HL-60 (cell line): ENCODE measurements around the gene TTC23L.

ENCODE experiments used
- DNase-seq, 2 experiments: peaks; one replicate each; pipeline ENCODE4 v3.0.0-alpha.2; 2010 to 2020; ENCODE audit warnings: low read depth in 1 of 2, low spot score in 1 of 2
- H3K27ac ChIP-seq: fragments of 250-450 bp; sonication (Bioruptor Pico); replicated peaks from 2 replicates; pipeline ENCODE4 v1.5.1; 2020; ENCODE audit warnings: mild to moderate bottlenecking, moderate library complexity
- H3K27me3 ChIP-seq: fragments of 250-450 bp; sonication (Bioruptor Pico); 2 replicates; pipeline ENCODE4 v1.5.1; 2021; ENCODE audit warnings: mild to moderate bottlenecking, moderate library complexity; ENCODE audit not compliant: insufficient read depth, poor library complexity, severe bottlenecking
- H3K4me3 ChIP-seq: replicated peaks from 2 replicates; pipeline ENCODE4 v1.5.1; 2011; ENCODE audit warnings: mild to moderate bottlenecking, control low read depth, low read length; ENCODE audit not compliant: insufficient read depth
- GABPA ChIP-seq: IDR thresholded peaks from 2 replicates; pipeline ENCODE4 v1.6.1; 2012; ENCODE audit warnings: low read depth
- POLR2AphosphoS5 ChIP-seq: IDR thresholded peaks from 2 replicates; pipeline ENCODE4 v1.6.1; 2012; ENCODE audit warnings: low read depth
- SPI1 ChIP-seq: IDR thresholded peaks from 2 replicates; pipeline ENCODE4 v1.6.1; 2012; ENCODE audit warnings: low read depth, mild to moderate bottlenecking, borderline replicate concordance
- TF ChIP-seq, protein P1 (sequence below): IDR thresholded peaks from one replicate; pipeline ENCODE4 v1.5.1; 2011; ENCODE audit warnings: low read length, control low read depth, inconsistent platforms; ENCODE audit not compliant: insufficient read depth
- TF ChIP-seq, protein P2 (sequence below): IDR thresholded peaks from 2 replicates; pipeline ENCODE4 v1.6.1; 2012; ENCODE audit warnings: low read depth; ENCODE audit not compliant: insufficient replicate concordance

Gene TTC23L

DNA sequence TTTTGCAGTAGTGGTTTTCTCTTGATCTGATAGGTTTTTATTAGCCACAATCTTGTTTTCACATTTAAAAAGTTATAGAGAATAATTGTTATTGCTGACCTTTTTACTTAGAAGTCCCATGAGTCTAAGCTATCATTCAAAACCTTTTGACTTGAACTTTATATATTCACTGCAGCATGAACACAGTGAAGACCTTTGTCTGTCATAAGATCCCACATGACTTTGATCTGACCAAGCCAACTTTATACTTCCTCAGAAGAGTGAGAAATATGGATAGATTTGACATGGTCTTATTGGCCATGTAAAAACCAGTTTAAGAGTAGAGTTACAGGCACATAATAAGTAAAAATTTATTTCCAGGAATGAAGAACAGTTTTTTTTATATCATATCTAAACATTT is 42.3 kb downstream of the TTC23L start:
- no peaks in the 10 kb centered on the region for H3K27me3 ChIP-seq
- no peak for DNase-seq
- TF ChIP-seq GABPA, result no peak
- TF ChIP-seq, protein P1, sequence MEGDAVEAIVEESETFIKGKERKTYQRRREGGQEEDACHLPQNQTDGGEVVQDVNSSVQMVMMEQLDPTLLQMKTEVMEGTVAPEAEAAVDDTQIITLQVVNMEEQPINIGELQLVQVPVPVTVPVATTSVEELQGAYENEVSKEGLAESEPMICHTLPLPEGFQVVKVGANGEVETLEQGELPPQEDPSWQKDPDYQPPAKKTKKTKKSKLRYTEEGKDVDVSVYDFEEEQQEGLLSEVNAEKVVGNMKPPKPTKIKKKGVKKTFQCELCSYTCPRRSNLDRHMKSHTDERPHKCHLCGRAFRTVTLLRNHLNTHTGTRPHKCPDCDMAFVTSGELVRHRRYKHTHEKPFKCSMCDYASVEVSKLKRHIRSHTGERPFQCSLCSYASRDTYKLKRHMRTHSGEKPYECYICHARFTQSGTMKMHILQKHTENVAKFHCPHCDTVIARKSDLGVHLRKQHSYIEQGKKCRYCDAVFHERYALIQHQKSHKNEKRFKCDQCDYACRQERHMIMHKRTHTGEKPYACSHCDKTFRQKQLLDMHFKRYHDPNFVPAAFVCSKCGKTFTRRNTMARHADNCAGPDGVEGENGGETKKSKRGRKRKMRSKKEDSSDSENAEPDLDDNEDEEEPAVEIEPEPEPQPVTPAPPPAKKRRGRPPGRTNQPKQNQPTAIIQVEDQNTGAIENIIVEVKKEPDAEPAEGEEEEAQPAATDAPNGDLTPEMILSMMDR, result no peak
- TF ChIP-seq, protein P2, sequence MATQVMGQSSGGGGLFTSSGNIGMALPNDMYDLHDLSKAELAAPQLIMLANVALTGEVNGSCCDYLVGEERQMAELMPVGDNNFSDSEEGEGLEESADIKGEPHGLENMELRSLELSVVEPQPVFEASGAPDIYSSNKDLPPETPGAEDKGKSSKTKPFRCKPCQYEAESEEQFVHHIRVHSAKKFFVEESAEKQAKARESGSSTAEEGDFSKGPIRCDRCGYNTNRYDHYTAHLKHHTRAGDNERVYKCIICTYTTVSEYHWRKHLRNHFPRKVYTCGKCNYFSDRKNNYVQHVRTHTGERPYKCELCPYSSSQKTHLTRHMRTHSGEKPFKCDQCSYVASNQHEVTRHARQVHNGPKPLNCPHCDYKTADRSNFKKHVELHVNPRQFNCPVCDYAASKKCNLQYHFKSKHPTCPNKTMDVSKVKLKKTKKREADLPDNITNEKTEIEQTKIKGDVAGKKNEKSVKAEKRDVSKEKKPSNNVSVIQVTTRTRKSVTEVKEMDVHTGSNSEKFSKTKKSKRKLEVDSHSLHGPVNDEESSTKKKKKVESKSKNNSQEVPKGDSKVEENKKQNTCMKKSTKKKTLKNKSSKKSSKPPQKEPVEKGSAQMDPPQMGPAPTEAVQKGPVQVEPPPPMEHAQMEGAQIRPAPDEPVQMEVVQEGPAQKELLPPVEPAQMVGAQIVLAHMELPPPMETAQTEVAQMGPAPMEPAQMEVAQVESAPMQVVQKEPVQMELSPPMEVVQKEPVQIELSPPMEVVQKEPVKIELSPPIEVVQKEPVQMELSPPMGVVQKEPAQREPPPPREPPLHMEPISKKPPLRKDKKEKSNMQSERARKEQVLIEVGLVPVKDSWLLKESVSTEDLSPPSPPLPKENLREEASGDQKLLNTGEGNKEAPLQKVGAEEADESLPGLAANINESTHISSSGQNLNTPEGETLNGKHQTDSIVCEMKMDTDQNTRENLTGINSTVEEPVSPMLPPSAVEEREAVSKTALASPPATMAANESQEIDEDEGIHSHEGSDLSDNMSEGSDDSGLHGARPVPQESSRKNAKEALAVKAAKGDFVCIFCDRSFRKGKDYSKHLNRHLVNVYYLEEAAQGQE, result no peak
- no peak for TF ChIP-seq POLR2AphosphoS5
- TF ChIP-seq SPI1, result no peak
- no peak overlapping the region for H3K27ac ChIP-seq
- H3K4me3 ChIP-seq, result no peak overlapping the region

DNA sequence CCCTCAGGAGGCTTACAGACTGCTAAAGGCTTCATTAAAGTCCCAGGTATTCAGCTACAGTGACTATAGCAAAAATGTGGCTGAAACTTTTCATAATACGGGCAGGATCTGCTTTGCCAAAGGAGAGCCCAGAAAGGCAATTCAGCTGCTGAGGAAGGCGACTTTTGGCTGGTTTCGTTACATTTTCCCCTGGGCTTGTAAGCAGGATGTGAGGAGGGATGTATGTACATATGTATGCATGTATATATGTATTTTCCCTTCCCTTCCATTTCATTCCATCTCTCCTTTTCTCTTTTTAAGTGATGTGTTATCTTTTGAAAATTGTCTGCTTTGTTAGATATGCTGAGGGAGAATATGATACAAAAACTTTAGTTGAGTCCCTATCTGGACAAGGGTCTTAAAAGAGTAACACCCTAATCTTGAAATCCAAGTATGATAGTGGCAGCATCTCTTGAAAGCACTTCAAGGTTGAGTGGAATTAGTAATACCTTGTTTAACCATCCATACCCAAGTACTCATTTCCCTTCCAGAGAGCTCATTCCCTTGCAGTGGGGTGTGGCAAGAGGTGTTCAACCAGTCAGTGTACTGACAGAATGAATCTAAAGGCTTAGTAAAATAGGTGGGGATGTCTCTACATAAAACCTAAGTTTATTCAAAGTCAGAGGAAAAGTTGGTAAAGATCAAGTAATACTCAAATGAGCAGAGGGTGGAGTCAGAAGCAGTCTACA is 47.6 kb downstream of the TTC23L start:
- no peak overlapping the region for H3K27ac ChIP-seq
- TF ChIP-seq GABPA, result no peak
- TF ChIP-seq, protein P1, result no peak
- TF ChIP-seq SPI1, result no peak
- TF ChIP-seq, protein P2, result no peak
- TF ChIP-seq POLR2AphosphoS5, result no peak
- DNase-seq, result no peak

GRCh38 chr5:34889394-34889793 is 50.4 kb downstream of the TTC23L start:
- H3K27me3 ChIP-seq, result no peaks in the 10 kb centered on the region
- no peak overlapping the region for H3K4me3 ChIP-seq
- no peak for DNase-seq
- H3K27ac ChIP-seq, result no peak overlapping the region
- TF ChIP-seq SPI1 (no peak), POLR2AphosphoS5 (no peak), GABPA (no peak)
- TF ChIP-seq, protein P1, result no peak
- TF ChIP-seq, protein P2, result no peak

More for the DNA sequence above, 47.6 kb downstream of the TTC23L start:
- Histone ChIP-seq H3K4me3 (no peak overlapping the region), H3K27me3 (no peaks in the 10 kb centered on the region)
